Measurements from ENCODE around the gene PJA1.

PJA1 gene

GRCh38 chrX:69170319-69170718 is 5.1 kb upstream of the PJA1 start:
- DNase-seq = no peak

GRCh38 chrX:69163936-69164741 is 1.1 kb downstream of the PJA1 start:
- DNase-seq = peak; percentile 2 to 23 (median 5)

DNA sequence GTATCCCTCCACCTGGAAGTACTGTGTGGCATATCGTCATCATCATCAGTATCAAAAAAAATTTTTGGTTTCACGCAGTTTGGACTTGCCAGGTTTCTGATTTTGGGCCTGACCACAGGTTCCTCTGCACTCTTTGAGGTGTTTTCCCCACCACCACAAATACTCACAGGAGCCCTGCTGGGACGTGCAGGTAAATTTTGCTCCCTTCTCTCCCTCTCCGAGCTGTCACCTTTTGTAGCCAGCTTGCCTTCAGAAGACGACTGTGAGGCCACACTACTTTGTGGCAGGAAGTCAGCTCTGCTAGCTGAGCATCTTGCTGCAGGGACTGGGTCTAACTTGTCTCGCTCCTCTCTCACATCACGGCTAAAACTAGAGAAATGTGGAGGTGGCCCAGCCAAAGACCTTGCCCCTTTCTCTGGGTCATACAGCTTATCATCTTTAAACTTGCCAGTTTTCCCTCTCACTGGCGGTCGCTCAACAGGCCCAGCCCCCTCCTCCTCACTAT is 2.8 kb downstream of the PJA1 start:
- no peak for DNase-seq

DNA sequence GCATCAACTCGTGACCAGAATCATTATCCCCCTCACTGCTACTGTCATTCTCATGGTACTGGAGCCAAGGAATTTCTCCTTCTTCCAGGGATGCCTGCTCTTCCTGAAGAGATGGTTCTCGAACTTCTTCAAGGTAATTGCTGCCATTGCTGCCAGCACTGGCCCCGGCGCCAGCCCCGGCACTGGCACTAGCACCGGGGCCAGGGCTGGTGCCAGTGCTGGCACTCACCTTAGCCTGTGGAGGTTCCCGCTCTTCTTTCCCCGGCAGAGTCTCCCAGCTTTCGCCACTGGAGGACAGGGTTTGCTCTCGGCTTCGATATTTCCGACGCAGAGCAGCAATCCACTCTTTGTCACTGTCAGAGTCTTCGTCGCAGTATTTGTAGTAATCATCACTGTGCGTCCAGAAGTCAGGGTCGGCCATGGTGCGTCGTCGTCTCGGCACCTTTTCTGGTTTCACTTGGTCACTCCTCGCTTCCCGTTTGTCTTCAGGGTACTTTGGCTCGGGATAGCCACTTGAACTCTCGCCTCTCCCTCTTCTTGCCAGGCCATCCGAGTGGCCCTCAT is 3.4 kb downstream of the PJA1 start:
- DNase-seq = no peak

DNA sequence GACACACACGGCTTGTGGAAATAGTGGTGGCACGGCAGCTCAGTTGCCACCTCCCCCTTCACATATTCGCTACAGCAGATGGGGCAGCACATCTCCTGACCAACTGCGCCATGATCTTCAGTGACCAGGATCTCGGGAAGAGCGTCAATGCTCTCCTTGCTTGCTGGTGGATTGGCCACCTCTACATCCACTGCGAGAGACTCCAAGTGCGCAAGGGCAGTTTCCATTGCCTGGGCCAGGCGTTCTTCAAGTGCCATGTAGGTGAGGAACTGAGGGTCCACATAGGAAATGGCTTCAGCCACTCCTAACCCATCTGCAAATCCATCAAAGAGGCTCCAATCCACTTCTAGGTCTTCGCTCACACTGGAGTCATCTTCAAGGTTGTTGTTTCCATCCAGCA is 3.9 kb downstream of the PJA1 start:
- DNase-seq = no peak

GRCh38 chrX:69158166-69158980 is 6.9 kb downstream of the PJA1 start:
- DNase-seq = no peak

DNA sequence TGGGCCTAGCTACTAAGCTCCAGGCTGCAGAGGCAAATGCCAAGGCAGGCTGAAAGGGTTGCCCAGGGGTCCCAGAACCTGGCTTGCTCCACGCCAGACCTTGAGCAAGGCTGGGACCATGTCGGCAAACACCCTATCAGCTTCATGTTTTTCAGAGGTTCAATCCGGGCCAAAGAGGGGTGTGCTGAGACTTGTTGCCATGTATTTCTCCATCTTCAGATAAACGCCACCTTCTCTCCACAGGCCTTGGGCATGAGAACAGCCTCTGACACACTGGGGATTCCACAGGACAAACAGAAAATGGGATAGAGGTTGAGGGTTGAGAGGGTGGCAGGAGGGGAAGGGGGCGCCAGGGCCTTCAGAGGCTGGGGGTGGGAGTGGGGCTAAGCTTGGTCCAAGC is 8.6 kb downstream of the PJA1 start:
- no peak for DNase-seq

DNA sequence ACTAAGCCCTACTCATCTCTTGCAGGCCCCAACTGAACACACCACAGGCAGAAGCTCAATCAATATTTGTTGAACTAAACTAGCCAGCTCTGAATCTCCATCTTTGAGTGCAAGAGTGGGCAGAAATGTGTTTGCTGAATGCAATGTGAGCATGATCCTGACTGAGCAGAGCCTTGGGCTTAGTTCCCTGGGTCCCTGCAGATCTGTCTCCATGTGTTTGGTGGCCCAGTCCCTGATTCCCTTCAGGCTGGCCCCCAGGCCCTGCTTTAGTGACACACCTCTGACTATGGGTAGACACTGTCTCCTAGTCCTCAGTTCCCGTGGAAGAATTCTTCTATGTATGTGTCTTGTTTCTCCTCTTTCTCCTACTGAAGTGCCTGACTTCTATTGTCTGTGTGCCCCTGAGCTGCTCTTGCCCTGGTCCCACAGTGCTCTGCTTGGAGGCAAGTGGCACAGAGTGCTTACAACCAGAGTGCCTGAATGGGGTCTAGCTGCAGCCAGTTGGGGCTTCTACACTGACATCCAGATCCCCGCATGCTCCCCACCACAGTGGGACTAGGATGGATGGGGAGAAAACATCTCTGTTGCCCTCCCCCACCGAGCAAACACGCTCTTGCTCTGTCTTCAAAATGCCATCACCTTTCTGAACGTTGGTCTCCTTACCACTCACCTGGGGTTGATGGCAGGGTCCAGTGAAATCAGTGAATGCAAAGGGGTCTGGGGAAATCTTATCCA is 9.3 kb downstream of the PJA1 start:
- no peak for DNase-seq

- no peak for DNase-seq
Measured at GRCh38 chrX:69154051-69154450, 11.2 kb downstream of the PJA1 start.

DNA sequence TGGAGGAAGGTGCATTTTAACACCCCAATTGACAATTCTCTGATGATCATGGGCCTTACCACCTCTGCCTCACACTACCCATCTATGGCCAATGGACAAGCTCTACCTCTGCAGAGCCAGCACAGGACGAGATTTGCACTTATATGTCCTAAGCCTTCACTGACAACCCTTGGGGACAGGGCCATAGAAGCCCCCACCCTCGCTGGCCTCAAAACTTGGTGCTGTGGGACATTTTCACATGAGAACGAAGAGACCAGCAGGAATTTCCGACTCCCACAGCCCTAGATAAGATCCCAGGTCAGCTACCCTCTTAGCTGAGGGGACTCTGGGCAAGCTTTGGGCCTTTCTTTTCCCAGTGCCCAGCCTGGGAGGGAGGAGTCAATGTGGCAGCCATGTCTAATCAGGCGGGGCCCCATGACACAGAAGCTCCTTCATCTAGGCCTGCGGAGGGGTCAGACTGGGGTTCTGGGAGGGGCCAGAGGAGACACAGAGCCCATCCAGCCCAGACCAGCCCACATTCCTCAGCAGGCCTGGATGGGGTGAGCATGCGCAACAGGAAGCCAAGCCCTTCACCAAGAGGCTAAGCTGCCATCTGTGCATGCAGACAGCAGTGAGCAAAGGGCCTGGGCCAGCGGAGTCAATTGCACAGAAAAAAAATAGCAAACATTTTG is 12.1 kb downstream of the PJA1 start:
- DNase-seq = no peak

DNA sequence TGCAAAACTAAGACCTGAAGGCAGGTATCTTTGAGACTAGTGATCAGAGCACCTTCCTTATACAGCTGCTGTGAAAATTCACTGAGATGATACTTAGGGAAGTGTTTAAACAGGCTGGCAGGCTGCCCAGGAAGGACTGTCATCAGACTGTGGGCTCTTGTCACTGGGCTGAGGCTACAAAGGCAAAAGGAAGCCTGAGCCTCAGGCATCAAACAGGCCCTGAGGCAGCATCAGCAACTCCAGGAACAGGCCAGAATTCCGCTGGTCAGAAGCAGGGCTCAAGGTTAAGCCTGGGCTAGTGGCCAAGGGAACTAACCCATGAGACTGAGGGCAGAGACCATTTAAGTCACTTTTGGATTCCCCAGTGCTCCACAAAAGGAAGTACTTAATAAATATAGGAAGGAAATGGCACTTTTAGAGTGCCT is 12.8 kb downstream of the PJA1 start:
- DNase-seq = no peak

DNA sequence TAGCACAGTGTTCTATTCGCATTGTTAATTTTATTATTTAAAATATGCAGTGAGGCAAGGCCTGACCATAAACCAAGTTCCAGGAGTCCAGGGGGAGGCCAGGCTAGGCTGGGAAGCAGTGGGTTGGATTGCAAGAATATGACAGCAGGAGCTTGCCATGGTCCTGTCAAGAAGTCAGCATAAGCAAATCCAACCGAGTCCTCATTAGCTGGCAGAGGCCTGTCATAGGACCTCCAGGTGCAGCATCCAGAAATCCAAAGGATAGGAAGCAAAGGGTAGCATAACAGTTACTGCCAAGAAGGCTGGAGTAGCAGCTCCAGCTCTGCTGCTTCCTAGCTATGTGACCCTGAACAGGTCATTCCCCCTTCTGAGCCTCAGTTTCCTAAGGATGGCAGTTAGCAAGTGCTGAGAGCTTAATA is 13.4 kb downstream of the PJA1 start:
- no peak for DNase-seq

DNA sequence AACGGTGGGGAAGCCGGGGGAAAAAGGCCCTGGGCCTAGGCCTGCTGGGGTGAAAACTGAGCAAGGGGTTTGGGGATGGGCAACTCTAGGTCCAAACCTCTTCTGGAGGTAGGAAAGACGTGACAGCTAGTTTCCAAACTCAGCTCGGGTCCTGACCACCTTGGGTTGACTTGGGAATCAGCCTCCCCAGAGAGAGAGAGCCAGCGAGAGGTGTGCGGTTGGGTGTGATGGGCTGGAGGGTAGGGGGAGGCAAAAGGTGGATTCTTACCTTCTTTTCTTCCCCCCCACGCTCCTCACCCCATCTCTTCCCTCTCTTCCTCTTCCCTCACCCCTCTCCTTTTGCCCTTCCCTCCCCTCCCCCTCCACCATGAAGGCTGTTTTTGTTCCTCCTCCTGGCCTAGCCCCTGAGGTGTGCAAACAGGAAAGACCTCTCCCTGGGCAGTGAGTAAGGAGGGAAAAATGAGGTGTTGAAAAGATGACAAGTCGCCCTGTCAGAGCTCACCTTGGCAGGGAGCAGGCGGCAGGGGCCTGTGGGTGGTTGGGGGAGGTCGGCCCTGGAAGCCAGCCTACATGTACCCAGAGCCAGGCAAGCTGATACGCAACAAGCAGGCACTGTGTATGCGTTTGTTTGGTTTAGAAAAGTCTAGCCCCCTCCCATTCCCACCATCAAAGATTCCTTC is 14.8 kb downstream of the PJA1 start:
- no peak for DNase-seq

- DNase-seq = no peak
Measured at GRCh38 chrX:69149466-69150280, 15.6 kb downstream of the PJA1 start.

DNA sequence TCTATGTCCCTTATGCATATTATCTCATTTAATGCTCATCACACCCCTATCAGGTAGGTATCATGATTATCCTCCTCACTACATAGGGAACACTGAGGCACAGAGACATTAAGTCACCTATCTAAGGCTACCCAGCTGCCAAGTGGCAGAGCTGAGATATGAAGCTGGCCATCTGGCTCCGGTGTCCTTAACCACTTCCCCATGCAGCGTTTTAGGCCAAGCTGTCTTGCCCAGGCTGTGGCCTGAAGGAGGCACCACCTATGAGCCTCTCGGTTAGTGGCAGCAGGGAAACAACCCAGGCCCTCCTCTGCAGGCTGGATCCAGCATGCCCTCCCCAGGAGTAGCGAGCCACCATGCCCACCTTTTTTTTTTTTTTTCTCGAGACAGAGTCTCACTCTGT is 16.3 kb downstream of the PJA1 start:
- no peak for DNase-seq

DNA sequence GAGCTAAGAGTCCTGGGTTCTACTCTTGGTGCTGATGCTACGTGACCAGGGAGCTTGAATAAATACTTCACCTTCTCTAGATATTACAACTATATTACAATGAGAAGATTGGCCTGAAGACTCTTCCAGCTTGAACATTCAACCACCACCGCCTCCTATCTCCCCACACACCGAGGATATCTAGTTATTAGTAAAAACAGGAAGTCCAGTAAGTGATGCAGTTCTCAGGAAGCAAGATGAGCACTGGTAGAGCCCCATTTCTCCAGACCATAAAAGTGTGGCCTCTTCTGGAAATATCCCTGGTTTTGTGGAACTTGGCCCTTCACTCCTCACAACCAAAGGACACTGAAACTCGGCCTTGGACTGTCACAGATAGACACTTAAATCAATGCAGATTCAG is 18.5 kb downstream of the PJA1 start:
- no peak for DNase-seq

- no peak for DNase-seq
Measured at GRCh38 chrX:69145714-69146113, 19.5 kb downstream of the PJA1 start.

GRCh38 chrX:69144838-69145680 is 20.2 kb downstream of the PJA1 start:
- DNase-seq = no peak

DNA sequence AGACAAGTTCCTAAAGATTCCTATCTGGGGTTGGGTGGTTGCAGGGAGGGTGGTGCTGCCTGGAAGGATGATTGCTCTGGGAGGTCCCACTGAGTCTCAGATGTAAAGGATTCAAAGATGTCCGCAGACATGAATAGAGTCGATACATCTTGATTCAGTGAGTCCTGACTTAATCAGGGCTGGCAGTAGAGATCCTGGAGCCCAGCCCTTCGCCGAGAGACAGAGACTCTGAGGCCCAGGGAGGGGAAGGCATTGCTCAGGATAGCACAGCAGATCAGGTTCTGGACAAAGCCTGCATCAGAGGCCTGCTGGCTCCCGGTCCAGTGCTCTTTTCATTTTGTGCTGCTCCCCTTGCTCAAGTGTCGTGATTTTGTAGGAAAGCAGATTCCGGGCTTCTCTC is 21.7 kb downstream of the PJA1 start:
- DNase-seq = no peak

Measured in activated CD4-positive, CD25-positive, alpha-beta regulatory T cell (primary cell).